Liver (tissue), 3 donors: ENCODE results near the gene BIRC3.

Experiments used
- EGR1 ChIP-seq, 2 donors: IDR thresholded peaks; 2 replicates each; pipeline ENCODE4 v1.6.1; 2016 to 2018; ENCODE audit warnings: antibody characterized with exemption in 2 of 2, low read depth in 2 of 2
- GABPA ChIP-seq, 2 donors: IDR thresholded peaks in 1 of 2; conservative IDR thresholded peaks in 1 of 2; 2 replicates each; pipeline ENCODE4 v1.6.1; 2016; ENCODE audit warnings: antibody characterized with exemption in 2 of 2, mild to moderate bottlenecking in 1 of 2, moderate library complexity in 1 of 2
- JUND ChIP-seq, 2 donors: IDR thresholded peaks; 2 replicates each; pipeline ENCODE4 v1.6.1; 2016; ENCODE audit warnings: antibody characterized with exemption in 2 of 2
- NR2F2 ChIP-seq: IDR thresholded peaks from 2 replicates; pipeline ENCODE4 v1.6.1; 2016; ENCODE audit warnings: antibody characterized with exemption
- RAD21 ChIP-seq, 2 donors: IDR thresholded peaks; 2 replicates each; pipeline ENCODE4 v1.6.1; 2016; ENCODE audit warnings: antibody characterized with exemption in 2 of 2, mild to moderate bottlenecking in 2 of 2
- RXRA ChIP-seq, 2 donors: IDR thresholded peaks; 2 replicates each; pipeline ENCODE4 v1.6.1; 2017 to 2018; ENCODE audit warnings: antibody characterized with exemption in 2 of 2, mild to moderate bottlenecking in 1 of 2
- SP1 ChIP-seq: IDR thresholded peaks from 2 replicates; pipeline ENCODE4 v1.6.1; 2018; ENCODE audit warnings: antibody characterized with exemption, mild to moderate bottlenecking
- TAF1 ChIP-seq: conservative IDR thresholded peaks from 2 replicates; pipeline ENCODE4 v1.6.1; 2016; ENCODE audit warnings: antibody characterized with exemption, mild to moderate bottlenecking
- YY1 ChIP-seq: IDR thresholded peaks from 2 replicates; pipeline ENCODE4 v1.6.1; 2016; ENCODE audit warnings: antibody characterized with exemption, mild to moderate bottlenecking
- TF ChIP-seq, protein P1 (sequence below): fragments of 150-350 bp; IDR thresholded peaks from 2 replicates; pipeline ENCODE4 v1.5.1; 2017; ENCODE audit warnings: improper control_type of control experiment, low read depth, low read length; ENCODE audit not compliant: missing input control
- TF ChIP-seq, protein P2 (sequence below): IDR thresholded peaks from 2 replicates; pipeline ENCODE4 v1.6.1; 2016; ENCODE audit warnings: antibody characterized with exemption, mild to moderate bottlenecking
- TF ChIP-seq, protein P3 (sequence below): IDR thresholded peaks from 2 replicates; pipeline ENCODE4 v1.6.1; 2016; ENCODE audit warnings: antibody characterized with exemption
- TF ChIP-seq, protein P4 (sequence below): IDR thresholded peaks from 2 replicates; pipeline ENCODE4 v1.6.1; 2016; ENCODE audit warnings: antibody characterized with exemption
- donor health status: healthy.
- donor health status: healthy.

DNA sequence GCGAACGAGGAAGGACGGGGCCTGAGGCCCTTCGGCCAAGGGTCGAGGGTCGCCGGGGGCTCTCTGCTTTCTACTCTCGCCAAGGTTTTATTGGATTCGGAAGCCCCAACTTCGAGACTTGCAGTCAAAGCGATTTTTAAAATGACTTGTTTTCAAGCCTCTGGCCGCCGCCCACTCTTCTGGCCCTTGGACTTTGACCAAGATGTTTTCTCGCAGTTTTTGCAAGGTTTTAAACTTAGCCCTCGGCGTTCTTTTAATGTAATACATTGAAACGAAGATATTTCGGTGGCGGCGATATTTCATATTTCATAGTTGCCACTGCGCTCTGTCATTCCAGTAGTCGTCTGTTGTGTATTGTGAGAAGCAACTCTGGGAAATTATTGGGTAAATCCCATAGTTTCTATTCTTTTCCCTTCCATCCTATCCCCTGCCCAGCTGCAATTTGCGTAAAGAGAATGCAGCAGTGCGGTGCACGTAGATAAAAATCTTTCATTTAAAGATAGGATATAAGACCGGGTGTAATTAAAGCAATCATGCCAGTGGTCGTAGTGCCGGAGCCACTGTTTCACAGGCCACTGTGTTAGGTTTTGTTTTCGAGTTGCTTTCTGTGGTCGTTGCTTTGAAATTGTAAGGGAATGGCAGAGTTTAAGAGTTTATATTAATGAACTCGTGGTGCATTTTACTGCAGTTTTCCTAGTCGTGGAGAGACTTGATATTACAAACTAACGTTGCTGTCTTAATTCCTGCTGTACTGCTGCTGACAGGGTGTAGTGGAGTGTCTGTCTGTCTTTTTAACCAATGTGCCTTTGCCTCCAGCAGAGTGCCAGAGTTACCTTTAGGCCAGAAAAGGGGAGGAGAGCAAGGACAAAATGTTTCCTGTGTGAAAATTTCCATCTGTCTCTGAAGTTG lies 30.4 kb downstream of the BIRC3 start:
- TF ChIP-seq, protein P1, sequence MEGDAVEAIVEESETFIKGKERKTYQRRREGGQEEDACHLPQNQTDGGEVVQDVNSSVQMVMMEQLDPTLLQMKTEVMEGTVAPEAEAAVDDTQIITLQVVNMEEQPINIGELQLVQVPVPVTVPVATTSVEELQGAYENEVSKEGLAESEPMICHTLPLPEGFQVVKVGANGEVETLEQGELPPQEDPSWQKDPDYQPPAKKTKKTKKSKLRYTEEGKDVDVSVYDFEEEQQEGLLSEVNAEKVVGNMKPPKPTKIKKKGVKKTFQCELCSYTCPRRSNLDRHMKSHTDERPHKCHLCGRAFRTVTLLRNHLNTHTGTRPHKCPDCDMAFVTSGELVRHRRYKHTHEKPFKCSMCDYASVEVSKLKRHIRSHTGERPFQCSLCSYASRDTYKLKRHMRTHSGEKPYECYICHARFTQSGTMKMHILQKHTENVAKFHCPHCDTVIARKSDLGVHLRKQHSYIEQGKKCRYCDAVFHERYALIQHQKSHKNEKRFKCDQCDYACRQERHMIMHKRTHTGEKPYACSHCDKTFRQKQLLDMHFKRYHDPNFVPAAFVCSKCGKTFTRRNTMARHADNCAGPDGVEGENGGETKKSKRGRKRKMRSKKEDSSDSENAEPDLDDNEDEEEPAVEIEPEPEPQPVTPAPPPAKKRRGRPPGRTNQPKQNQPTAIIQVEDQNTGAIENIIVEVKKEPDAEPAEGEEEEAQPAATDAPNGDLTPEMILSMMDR, result no peak
- TF ChIP-seq RAD21 (IDR thresholded peaks at IDR 0.05), result peak in 1 of 2 donors; percentile 13
- TF ChIP-seq TAF1, result peak; percentile 61
- peak in 1 of 2 donors; percentile 70 for TF ChIP-seq EGR1 (IDR thresholded peaks at IDR 0.05; ENCODE audit: low read depth in 2 of 2)
- no peak for TF ChIP-seq RXRA (IDR thresholded peaks at IDR 0.05)
- TF ChIP-seq, protein P2, sequence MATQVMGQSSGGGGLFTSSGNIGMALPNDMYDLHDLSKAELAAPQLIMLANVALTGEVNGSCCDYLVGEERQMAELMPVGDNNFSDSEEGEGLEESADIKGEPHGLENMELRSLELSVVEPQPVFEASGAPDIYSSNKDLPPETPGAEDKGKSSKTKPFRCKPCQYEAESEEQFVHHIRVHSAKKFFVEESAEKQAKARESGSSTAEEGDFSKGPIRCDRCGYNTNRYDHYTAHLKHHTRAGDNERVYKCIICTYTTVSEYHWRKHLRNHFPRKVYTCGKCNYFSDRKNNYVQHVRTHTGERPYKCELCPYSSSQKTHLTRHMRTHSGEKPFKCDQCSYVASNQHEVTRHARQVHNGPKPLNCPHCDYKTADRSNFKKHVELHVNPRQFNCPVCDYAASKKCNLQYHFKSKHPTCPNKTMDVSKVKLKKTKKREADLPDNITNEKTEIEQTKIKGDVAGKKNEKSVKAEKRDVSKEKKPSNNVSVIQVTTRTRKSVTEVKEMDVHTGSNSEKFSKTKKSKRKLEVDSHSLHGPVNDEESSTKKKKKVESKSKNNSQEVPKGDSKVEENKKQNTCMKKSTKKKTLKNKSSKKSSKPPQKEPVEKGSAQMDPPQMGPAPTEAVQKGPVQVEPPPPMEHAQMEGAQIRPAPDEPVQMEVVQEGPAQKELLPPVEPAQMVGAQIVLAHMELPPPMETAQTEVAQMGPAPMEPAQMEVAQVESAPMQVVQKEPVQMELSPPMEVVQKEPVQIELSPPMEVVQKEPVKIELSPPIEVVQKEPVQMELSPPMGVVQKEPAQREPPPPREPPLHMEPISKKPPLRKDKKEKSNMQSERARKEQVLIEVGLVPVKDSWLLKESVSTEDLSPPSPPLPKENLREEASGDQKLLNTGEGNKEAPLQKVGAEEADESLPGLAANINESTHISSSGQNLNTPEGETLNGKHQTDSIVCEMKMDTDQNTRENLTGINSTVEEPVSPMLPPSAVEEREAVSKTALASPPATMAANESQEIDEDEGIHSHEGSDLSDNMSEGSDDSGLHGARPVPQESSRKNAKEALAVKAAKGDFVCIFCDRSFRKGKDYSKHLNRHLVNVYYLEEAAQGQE, result no peak
- TF ChIP-seq, protein P3, sequence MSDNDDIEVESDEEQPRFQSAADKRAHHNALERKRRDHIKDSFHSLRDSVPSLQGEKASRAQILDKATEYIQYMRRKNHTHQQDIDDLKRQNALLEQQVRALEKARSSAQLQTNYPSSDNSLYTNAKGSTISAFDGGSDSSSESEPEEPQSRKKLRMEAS, result no peak
- TF ChIP-seq NR2F2, result no peak
- no peak for TF ChIP-seq YY1
- TF ChIP-seq JUND (IDR thresholded peaks at IDR 0.05), result no peak
- TF ChIP-seq SP1, result peak; percentile 22
- TF ChIP-seq, protein P4, sequence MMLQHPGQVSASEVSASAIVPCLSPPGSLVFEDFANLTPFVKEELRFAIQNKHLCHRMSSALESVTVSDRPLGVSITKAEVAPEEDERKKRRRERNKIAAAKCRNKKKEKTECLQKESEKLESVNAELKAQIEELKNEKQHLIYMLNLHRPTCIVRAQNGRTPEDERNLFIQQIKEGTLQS, result no peak
- TF ChIP-seq GABPA (IDR thresholded peaks at IDR 0.05 in 1 of 2, conservative IDR thresholded peaks at IDR 0.05 in 1 of 2), result no peak
